GM19035 (cell line): ENCODE results near the gene CERS1.

Experiments used
- ATAC-seq: cut with Tn5 transposase; IDR thresholded peaks from one replicate; pipeline ENCODE4 v1.9.1; 2021; ENCODE audit not compliant: unreplicated experiment

Gene CERS1

GRCh38 chr19:18857223-18857622, 38.7 kb downstream of the CERS1 start:
- no peak for ATAC-seq

GRCh38 chr19:18856385-18857126, 39.4 kb downstream of the CERS1 start:
- ATAC-seq: no peak

GRCh38 chr19:18855647-18856384, 40.1 kb downstream of the CERS1 start:
- no peak for ATAC-seq

DNA sequence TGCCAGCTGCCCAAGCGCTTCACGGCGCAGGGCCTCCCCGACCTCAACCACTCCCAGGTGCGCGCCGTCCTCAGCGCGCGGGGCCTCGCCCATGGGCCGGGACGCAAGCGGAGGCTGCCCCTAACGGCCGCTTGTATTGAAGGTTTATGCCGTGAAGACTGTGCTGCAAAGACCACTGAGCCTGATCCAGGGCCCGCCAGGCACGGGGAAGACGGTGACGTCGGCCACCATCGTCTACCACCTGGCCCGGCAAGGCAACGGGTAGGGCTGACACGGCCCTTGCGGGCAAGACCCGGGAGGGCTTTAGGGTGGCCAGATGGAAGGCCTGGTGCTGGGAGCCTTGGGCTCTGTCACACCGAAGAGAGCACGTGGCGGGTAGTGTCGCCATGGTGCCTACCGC, 41.0 kb downstream of the CERS1 start:
- no peak for ATAC-seq

- ATAC-seq: no peak
Measured at GRCh38 chr19:18853755-18854427, 42.1 kb downstream of the CERS1 start.

GRCh38 chr19:18852648-18853047, 43.3 kb downstream of the CERS1 start:
- ATAC-seq: no peak

GRCh38 chr19:18851673-18852325, 44.2 kb downstream of the CERS1 start:
- no peak for ATAC-seq

DNA sequence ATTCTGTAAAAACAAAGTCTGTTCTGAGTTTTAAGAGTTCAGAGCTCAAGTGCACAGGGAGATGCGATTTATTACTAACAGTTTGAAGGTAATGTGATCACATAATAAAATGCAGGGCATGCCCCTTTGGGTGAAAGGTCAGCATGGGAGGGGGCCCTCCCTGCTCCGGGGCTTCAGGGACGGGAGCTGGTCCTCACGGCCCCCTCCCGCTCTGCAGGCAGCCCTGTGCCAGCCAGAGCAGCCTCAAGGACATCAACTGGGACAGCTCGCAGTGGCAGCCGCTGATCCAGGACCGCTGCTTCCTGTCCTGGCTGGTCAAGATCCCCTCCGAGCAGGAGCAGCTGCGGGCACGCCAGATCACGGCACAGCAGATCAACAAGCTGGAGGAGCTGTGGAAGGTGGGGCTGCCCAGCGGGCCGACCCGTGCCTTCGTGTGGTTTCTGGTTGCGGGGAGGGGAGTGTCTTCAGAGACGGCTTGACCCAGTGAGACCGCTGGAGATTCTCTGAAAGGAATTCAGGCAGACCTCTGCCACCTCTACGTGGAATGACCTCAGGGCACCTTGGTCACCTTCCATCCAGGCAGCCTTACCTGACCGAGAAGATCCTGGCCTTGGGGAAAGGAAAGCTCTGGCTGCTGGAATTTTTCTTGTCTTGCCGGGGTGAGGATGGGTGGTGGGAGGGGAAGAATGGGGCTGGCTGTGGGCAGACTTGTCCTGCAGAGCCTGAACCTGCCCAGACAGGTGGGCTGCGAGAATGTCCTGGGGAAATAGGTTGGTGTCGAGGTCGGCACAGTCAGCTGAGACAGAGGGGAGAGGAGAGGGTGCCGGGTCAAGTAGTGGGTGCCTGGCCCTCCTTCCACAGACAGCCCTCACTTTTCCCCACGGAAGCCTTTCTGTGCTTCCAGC, 45.2 kb downstream of the CERS1 start:
- no peak for ATAC-seq

GRCh38 chr19:18849838-18850400, 46.0 kb downstream of the CERS1 start:
- no peak for ATAC-seq

DNA sequence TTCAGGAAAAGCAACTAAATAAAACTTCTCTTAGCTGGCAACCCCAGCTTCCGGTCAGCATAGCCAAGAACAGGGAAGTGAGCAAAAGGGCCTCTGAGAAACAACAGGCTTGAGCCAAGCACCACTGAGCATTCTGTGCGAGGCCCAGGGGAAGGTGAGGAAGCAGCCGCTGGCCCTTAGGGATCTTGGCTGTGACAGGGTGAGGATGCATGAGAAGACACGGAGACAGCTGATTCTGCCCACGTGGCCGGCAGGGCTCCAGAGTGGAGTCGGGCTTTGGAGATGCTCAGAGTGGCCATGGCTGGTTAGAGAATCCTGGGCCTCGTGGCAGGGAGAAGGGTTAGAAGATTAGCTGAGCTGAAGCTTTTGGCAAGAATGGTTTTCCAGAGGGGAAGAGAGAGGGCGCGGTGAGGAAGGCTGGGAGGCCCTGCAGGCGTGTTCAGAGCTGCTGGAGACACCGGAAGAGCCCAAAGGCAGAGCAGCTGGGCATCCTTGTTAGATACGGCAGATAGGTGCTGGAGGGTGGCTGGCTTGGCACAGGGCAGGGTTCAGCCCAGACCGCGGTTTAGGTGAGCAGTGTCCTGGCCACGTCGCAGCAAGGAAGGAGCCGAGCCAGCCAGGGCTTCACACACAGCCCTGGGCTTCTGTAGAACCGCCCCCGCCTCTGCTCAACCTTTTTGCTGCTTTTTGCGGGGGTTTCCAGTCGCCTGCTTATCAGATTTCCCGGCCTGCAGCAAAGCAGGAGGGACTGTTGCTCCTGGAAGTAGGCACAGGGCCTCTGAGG, 46.9 kb downstream of the CERS1 start:
- no peak for ATAC-seq

- ATAC-seq: no peak
Measured at GRCh38 chr19:18847549-18848463, 48.2 kb downstream of the CERS1 start.

DNA sequence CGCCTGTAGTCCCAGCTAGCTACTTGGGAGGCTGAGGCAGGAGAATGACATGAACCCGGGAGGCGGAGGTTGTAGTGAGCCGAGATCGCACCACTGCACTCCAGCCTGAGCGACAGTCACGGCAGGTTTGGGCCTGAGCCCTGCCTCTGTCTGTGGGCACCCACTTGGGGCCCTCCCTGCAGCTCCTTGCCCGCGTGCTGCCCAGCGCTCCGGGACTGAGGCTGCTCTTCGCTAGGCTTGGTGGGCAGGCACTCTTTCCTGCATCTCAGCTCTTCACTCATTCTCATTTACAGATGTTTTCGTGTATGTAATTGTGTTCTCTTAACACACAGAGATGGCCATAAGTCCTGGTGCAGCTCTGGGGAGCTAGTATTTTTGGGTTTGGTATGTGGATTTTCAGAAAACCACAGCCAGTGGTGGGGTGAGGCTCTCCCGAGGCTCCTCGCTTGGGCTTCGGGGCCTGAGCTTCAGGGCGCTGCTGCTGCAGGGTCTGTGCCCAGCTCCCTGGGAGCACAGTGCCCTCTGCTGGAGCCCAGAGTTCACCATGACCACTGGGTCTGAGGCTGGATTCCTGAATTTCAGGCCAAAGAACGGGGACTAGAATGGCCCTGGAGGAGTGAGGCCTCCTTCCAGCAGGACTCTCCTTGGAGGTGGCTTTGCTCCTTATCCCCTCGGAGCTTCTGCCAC, 49.0 kb downstream of the CERS1 start:
- ATAC-seq: no peak

- no peak for ATAC-seq
Measured at GRCh38 chr19:18845961-18846360, 50.0 kb downstream of the CERS1 start.

DNA sequence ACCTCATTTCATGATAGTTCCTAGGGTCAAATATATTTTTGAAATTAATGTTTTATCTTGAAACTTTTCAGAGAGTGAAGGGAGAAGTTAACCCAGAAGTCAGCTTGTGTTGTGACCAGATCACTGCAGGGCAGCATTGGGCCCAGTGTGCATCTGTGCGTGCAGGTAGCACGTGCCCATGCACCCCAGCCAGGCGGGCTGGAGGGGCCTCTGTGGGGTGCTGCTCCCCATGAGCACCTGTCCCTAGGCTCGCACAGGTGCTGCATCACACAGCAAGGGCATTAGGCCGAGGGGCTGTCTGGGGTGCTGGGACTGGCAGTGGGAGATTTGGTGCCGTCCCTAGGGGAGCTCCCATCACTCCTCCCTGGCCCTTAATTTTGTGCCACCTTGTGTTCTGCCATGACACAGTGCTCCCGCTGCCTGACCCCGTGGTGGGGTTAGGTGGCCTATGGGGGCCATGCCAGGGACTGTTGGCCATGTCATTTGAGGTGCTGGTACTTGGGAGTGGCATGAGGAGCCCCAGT, 51.1 kb downstream of the CERS1 start:
- no peak for ATAC-seq

DNA sequence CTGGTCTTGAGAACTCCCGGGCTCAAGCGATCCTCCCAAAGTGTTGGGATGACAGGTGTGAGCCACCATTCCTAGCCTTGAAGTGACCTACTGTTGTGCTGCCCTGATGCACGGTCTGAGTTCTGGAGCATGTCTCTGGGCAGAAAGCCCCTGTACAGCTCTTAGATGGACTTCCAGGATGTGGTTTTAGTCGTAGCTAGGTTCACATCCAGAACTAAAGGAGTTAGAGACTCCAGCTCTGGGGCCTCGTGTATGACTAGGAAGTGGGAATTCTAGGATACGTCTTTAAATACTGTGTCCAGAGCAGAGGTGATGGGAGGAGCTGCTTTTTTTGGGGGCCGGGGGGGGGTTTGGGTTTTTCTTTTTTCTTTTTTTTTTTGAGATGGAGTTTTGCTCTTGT, 52.0 kb downstream of the CERS1 start:
- ATAC-seq: no peak

GRCh38 chr19:18842166-18842565, 53.8 kb downstream of the CERS1 start:
- no peak for ATAC-seq

DNA sequence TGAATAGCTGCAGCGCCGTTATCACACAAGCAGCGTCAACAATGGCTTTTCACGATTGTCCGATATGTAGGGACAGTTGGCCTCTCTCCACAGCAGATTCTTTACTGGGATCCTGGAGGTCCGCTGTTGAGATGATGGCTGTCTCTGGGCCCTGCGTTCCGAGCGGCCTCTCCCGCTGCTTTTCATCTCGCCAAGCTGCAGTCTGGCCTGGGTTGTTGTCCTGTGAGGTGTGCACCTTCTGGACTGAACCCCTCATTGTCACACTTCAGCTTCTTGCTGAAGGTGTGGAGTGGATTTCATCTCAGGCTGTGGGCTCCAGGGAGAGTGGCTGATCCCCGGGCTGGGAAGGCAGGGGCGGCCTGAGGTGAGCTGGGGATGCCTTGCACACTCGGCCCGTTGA, 54.6 kb downstream of the CERS1 start:
- no peak for ATAC-seq
